ENCODE results near the gene FURIN.
"Not testable (repeated sequence)": the region's sequence is repeated elsewhere in the genome, so short reads cannot be mapped to it uniquely, and the experiment has no call there.

FURIN gene

GRCh38 chr15:90845201-90845949, 23.0 kb upstream of the FURIN start:
- DNase-seq = peak; percentile 84

GRCh38 chr15:90849424-90849823, 19.0 kb upstream of the FURIN start:
- not testable (repeated sequence) for DNase-seq

DNA sequence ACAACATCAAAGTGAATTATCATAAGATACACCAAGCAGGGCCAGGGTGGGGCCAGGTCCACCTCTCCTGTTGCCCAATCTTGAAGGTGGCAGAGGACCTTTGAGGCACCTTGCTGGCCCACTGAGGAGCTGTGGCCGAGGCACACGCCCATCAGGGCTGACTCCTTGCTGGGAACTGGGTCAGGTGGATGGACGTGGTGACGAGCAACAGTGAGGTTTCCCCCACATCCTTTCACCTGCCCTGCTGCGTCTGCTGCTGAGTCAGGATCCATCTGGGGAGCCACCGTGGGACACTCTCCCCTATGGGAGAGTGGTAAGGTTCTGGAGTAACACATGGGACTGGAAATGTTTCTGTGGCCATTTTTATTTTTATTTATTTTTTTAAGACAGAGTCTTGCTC, 17.3 kb upstream of the FURIN start:
- no peak for DNase-seq

DNA sequence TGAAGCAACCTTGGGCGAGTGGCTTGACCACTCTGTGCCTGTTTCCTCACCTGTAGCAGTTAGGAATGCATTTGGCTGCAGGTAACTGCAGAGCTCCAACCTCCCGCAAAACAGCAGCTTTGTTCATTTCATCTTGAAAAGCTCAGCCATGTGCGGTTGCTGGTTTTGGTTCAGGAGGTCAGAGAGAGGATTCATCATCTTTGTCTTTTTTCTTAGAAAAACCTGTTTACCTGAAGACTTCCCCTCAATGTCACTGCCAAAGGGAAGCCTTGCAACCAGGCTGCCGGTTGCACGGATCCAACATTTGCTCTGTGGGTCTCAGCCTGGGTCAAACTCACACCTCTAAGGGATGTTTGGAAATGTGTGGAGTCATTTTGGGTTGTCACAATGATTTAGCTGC, 16.4 kb upstream of the FURIN start:
- DNase-seq = no peak

DNA sequence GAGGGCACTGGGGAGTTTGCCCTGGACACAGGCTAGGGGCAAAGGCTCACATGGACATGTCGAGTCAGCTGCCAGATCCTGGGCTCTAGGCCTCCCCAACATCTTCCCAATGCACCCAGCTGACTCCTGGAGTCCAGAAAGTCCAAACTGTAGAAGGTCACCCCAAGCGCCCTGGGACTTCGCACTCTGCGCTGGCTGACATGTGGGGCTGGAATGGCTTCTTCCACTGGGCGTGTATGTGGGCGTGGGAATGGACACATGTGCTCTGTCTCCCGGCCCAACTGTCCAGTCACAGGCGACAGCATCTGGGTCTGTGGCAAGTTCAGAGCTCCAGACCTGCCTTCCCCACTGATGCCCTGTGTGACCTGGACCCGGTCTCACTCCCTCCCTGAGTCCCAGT, 13.2 kb upstream of the FURIN start:
- DNase-seq = no peak

DNA sequence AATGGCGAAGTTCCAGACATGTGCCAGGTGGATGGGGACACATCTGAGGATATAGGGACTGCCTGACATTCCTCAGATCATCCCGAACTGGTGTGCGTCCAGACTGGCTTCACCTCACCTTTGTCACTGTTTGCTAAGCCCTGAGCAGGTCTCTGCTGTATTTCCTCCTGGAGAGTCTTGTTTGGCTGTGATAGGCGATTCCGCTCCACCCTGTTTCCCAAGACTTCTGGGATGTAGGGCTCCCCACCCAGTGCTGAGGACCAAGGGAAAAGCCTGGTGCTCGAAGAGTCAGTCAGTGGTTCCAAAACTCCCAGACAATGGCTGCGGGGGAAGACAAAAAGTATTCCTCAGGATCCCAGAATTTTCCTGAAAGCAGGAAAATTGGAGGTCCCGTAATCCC, 11.1 kb upstream of the FURIN start:
- no peak for DNase-seq

- DNase-seq = no peak
Measured at GRCh38 chr15:90857883-90858443, 10.4 kb upstream of the FURIN start.

GRCh38 chr15:90859234-90860131, 8.9 kb upstream of the FURIN start:
- DNase-seq = no peak

- DNase-seq = no peak
Measured at GRCh38 chr15:90860450-90860849, 7.9 kb upstream of the FURIN start.

DNA sequence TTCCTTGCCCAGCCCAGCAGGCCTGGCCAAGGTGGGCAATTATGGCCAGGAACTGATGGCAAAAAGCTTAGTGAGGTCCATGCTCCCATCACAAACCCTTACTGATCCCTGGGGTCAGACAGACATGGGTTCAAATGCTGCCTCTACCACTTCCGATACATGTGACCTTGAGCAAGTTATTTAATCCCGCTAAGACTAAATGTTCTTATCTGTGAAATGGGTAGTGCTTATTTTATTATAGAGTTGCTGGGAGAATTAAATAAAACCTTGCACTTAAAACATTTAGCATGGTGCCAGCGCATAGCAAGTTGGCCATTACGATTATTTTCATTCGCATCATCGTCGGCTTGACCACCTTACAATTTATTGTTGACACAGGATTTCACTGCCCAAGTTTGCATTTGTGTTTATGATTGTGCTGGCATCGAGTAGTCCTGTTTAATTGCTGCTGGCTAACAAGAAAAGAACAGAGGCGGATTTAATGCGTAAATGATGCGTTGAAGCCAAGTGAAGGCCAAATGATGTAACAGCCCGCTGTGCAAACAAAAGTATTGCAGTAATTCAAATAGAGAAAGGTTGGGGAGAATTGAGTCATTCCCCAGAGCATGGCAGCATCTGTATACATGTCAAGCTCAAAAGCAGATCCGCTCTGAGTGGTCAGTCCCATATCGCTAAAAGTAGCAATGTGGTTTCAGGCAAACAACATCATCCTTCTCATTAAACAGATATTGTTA, 7.3 kb upstream of the FURIN start:
- no peak for DNase-seq

- DNase-seq = no peak
Measured at GRCh38 chr15:90862487-90862886, 5.9 kb upstream of the FURIN start.

DNA sequence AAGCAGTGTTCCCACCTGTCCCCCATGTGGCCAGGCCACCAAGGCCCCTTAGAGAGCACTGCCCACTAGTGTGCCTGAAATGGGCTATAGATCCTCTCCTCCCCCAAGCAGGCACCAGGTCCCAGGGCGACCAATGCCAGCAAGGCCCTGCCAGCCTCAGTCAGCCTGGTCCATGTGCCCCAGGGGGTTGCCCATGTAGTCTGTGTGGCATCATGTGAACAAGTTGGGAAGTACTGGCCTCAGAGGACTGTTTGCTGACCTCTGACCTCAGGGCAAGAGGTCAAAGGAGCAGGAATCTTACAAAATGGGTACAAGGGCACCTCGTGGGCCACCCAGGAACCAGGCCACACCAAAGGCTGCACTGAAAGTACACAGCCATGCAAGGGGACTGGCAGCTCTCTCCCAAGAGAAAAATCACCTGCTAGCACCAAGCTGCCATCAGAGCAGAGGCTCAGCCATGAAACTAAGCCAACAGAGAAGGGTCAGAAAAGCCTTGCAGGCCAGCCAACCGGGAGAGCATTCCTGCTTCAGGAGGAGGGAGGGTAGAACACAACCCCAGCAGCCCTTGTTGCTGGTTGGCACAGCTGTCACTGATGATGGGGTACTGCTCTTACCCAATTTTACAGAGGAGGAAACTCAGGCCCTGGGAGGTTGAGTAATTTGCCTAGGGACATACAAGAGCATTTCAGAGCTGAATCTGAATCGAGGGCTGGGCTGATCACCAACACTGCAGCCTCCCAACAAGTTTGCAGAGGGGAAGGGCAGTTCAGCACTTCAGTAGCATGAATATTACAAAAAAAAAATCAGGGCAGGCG, 5.2 kb upstream of the FURIN start:
- DNase-seq = peak; percentile 67

GRCh38 chr15:90863987-90864386, 4.4 kb upstream of the FURIN start:
- no peak for DNase-seq

GRCh38 chr15:90864507-90864906, 3.9 kb upstream of the FURIN start:
- DNase-seq = no peak

DNA sequence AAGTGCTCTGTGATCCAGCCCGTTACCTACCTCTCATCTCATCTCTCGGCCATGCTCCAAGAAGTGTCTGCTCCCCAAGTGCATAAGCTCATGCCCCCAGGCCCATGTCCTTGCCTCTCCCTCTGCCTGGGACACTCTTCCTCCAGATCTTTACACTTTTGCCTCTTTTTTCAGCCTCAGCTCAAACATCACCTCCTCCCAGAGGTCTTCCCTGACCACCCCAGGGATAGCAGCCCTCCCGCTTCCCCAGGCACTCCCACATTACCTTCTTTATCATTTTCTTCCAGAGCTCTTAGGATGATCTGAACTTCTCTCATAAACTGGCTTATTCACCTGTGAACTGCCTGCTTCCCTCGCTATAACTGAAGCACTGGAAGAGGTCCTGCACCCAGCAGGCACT, 2.7 kb upstream of the FURIN start:
- no peak for DNase-seq

DNA sequence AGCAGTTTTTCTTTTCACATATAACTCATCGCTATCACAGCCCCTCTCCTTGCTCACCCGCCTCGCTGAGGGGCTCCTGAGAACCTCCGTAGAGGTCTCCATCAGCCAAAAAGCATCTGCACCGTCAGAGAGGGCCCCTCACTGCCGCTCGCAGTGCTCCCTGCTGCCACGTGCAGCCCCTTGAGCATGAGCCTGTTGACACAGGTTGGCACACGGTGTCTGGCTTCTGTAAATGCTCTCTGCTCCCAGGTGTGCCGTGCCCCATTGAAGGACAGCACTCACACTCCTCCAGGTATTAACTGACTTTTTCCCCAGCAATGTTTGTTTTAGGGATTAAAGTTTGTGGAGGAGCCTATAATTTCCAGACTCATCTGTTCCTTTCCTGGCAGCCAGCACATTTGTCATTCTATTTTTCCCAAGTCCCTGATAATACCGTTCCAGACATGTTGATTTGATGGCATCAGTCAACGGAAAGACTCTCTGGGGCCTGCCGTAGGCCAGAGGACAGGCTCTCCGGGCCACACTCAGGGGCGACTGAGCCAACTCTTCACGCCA, 2.1 kb upstream of the FURIN start:
- no peak for DNase-seq

GRCh38 chr15:90866800-90867199, 1.6 kb upstream of the FURIN start:
- no peak for DNase-seq

DNA sequence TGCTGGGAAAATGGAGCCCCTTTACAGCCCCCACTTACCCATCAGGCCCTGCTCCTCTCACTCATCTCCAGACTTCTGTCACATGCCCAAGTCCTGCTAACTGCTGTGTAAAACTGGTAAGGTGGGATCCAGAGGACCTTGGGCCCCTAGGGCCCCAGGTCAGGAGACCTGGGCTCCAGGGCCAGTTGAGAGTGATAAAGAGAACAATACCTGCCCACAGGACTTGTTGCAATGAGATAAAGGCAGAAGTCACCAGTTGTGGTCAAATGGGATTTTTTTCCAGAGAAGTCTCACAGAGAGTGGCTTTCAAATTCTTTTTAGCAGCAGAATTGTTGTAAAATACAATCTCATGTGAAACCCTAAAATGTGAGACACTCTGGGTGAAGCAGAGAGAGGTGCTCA, 753 bp downstream of the FURIN start:
- DNase-seq = no peak

DNA sequence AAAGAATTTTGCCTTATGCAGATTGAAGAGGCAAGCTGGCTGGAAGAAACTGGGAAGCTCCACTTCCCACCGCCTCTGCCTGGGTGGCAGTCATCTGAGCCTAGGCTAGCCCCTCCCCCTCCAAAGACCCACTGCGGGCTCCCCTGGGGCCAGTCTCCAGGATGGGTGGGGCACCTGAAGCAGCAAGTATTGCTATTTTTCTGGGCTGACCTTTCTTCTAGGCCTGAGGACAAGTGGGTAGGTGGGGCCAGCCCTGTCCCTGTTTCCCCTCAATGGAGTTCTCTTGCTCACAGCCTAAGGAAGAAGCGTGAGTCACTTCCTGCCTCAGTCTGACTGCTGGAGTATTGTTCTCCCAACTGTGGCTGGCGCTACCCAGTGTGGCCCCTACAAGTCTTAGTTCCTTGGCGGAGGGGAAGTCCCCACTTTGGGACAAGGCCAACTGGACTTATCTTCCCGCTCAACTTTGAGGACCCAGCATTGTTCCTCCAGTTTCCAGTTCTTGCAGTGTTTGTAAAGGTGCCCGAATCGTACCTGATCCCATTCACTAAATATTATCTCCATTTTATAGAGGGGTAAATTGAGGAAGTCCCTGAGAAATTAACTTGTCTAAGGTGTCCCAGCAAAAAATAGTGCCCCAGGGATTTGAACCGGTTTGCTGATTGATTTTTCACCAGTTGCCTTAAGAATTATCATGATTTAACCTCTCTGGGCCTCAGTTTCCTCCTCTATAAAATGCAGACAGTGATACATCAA, 1.4 kb downstream of the FURIN start:
- DNase-seq = peak; percentile 66

GRCh38 chr15:90870354-90871138, 2.2 kb downstream of the FURIN start:
- no peak for DNase-seq
